ENCODE results near the gene DLGAP4. TPM values are rescaled to one million over a fixed set of nuclear protein-coding genes. Genes with fewer than 3 reads are reported as not detected.
A peak's percentile ranks its signal among the peaks of the same experiment; 100 is the strongest.

DLGAP4 gene
- total and polyA plus RNA-seq, 2 of the 13 experiments (the other 11 are each of a cell fraction or from before 2014, with no cell fraction given) = 15.2 to 26.7 TPM

DNA sequence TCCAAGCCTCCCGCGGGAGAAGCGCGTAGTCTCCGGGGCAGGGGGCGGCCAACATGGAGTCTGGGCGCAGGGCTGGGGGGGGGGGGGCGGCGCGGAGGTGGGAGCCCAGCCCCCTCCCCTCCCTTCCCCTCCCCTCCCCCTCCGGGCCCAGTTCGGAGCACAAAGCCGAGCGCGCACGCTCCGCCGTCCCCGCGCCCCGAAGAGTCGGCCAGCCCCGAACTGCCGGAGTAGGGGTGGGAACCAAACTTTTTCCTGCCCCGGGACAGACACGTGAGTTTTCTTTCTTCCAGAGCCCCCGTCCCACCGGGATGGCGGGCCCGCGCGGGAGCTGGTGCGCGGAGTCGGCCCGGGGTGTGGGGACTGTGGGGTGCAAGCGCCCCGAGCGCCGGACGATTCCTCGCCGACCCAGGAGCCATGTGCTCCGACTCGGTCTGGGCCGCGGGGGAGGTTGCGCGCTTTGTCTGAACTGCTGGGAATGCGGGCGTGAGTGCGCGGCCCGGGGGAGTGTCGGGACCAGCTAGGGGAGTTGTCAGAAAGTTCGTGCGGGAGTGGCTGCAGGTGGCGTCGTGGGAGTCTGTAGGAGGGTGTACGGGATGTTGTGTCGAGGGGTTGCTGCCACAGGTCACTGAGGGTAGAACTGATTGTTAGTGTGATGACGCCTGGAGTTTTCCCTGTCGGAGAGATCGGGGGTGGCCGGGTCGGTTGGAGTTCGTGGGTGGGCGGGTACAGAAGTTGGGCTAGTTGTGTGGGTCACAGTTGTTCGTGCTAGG lies 268.4 kb downstream of the DLGAP4 start (continued):
- TF ChIP-seq, protein P1, sequence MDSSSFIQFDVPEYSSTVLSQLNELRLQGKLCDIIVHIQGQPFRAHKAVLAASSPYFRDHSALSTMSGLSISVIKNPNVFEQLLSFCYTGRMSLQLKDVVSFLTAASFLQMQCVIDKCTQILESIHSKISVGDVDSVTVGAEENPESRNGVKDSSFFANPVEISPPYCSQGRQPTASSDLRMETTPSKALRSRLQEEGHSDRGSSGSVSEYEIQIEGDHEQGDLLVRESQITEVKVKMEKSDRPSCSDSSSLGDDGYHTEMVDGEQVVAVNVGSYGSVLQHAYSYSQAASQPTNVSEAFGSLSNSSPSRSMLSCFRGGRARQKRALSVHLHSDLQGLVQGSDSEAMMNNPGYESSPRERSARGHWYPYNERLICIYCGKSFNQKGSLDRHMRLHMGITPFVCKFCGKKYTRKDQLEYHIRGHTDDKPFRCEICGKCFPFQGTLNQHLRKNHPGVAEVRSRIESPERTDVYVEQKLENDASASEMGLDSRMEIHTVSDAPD (CRISPR knock-in tag; IDR thresholded peaks at IDR 0.05) = no peak
- TF ChIP-seq, protein P2, sequence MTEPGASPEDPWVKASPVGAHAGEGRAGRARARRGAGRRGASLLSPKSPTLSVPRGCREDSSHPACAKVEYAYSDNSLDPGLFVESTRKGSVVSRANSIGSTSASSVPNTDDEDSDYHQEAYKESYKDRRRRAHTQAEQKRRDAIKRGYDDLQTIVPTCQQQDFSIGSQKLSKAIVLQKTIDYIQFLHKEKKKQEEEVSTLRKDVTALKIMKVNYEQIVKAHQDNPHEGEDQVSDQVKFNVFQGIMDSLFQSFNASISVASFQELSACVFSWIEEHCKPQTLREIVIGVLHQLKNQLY (CRISPR knock-in tag; IDR thresholded peaks at IDR 0.05) = no peak; the same call in 1 of the 2 replicates
- TF ChIP-seq, protein P3, sequence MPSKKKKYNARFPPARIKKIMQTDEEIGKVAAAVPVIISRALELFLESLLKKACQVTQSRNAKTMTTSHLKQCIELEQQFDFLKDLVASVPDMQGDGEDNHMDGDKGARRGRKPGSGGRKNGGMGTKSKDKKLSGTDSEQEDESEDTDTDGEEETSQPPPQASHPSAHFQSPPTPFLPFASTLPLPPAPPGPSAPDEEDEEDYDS (CRISPR knock-in tag; IDR thresholded peaks at IDR 0.05) = peak; percentile 60
- no peak for TF ChIP-seq ZNF335 (CRISPR knock-in tag; IDR thresholded peaks at IDR 0.05)
- TF ChIP-seq GPN1 (CRISPR knock-in tag; IDR thresholded peaks at IDR 0.05; ENCODE audit: borderline replicate concordance) = peak; percentile 86; the same call in 1 of the 2 replicates
- TF ChIP-seq JDP2 (CRISPR knock-in tag; IDR thresholded peaks at IDR 0.05; ENCODE audit: borderline replicate concordance) = peak; percentile 21; the same call in 1 of the 2 replicates
- TF ChIP-seq FOXK1 (CRISPR knock-in tag; IDR thresholded peaks at IDR 0.05; ENCODE audit: borderline replicate concordance, low read depth) = peak; percentile 30; the same call in 1 of the 2 replicates
- no peak for TF ChIP-seq RFX3 (CRISPR knock-in tag; IDR thresholded peaks at IDR 0.05)
- no peak for TF ChIP-seq ZFP36 (IDR thresholded peaks at IDR 0.05; ENCODE audit: borderline replicate concordance, low read depth, low read length, partially characterized antibody)
- TF ChIP-seq ZNF781 (CRISPR knock-in tag; IDR thresholded peaks at IDR 0.05; ENCODE audit: borderline replicate concordance, not compliant biosample characterization) = peak; percentile 75
- no peak for TF ChIP-seq JUN (CRISPR knock-in tag; IDR thresholded peaks at IDR 0.05)
- no peak for TF ChIP-seq LCORL (IDR thresholded peaks at IDR 0.05)
- 0 out of 2 replicates have a peak, but pooled peaks have one; percentile 80 for TF ChIP-seq LCORL (CRISPR knock-in tag; IDR thresholded peaks at IDR 0.05)
- TF ChIP-seq GZF1 (CRISPR knock-in tag; IDR thresholded peaks at IDR 0.05) = no peak; the same call in 1 of the 2 replicates
- no peak for TF ChIP-seq ONECUT2 (CRISPR knock-in tag; IDR thresholded peaks at IDR 0.05)
- TF ChIP-seq, protein P4, sequence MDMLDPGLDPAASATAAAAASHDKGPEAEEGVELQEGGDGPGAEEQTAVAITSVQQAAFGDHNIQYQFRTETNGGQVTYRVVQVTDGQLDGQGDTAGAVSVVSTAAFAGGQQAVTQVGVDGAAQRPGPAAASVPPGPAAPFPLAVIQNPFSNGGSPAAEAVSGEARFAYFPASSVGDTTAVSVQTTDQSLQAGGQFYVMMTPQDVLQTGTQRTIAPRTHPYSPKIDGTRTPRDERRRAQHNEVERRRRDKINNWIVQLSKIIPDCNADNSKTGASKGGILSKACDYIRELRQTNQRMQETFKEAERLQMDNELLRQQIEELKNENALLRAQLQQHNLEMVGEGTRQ (IDR thresholded peaks at IDR 0.05; ENCODE audit: low read depth, low read length) = no peak
- TF ChIP-seq, protein P4 (CRISPR knock-in tag; IDR thresholded peaks at IDR 0.05; ENCODE audit: borderline replicate concordance) = no peak
- TF ChIP-seq PPARG (CRISPR knock-in tag; conservative IDR thresholded peaks at IDR 0.05) = no peak
- TF ChIP-seq, protein P5, sequence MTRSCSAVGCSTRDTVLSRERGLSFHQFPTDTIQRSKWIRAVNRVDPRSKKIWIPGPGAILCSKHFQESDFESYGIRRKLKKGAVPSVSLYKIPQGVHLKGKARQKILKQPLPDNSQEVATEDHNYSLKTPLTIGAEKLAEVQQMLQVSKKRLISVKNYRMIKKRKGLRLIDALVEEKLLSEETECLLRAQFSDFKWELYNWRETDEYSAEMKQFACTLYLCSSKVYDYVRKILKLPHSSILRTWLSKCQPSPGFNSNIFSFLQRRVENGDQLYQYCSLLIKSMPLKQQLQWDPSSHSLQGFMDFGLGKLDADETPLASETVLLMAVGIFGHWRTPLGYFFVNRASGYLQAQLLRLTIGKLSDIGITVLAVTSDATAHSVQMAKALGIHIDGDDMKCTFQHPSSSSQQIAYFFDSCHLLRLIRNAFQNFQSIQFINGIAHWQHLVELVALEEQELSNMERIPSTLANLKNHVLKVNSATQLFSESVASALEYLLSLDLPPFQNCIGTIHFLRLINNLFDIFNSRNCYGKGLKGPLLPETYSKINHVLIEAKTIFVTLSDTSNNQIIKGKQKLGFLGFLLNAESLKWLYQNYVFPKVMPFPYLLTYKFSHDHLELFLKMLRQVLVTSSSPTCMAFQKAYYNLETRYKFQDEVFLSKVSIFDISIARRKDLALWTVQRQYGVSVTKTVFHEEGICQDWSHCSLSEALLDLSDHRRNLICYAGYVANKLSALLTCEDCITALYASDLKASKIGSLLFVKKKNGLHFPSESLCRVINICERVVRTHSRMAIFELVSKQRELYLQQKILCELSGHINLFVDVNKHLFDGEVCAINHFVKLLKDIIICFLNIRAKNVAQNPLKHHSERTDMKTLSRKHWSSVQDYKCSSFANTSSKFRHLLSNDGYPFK (CRISPR knock-in tag; IDR thresholded peaks at IDR 0.05; ENCODE audit: borderline replicate concordance) = no peak
- peak; percentile 43; the same call in 1 of the 2 replicates for TF ChIP-seq ERF (CRISPR knock-in tag; IDR thresholded peaks at IDR 0.05)
- TF ChIP-seq REL (CRISPR knock-in tag; conservative IDR thresholded peaks at IDR 0.05) = peak; percentile 96
- TF ChIP-seq POGZ (CRISPR knock-in tag; IDR thresholded peaks at IDR 0.05) = peak; percentile 68

All from HepG2 (cell line).